Loucy (cell line): ENCODE results near the gene SERPINB6.

Experiments used
- H2AFZ ChIP-seq: fragments of 200-600 bp; sonication (generic); 2 replicates; pipeline ENCODE4 v1.6.0; 2016; ENCODE audit warnings: antibody characterized with exemption, mild to moderate bottlenecking, low read length, moderate library complexity
- H3F3A ChIP-seq: fragments of 200-600 bp; 2 replicates; pipeline ENCODE4 v1.6.0; 2016; ENCODE audit warnings: antibody characterized with exemption, low read depth, mild to moderate bottlenecking
- H3K27me3 ChIP-seq: fragments of 200-600 bp; sonication (generic); 2 replicates; pipeline ENCODE4 v1.6.1; 2014; ENCODE audit warnings: low read length, mild to moderate bottlenecking; ENCODE audit not compliant: insufficient read depth, poor library complexity, severe bottlenecking
- H3K36me3 ChIP-seq: fragments of 200-600 bp; sonication (generic); 2 replicates; pipeline ENCODE4 v1.6.1; 2016; ENCODE audit warnings: low read length; ENCODE audit not compliant: insufficient read depth
- H3K4me1 ChIP-seq: fragments of 200-600 bp; sonication (generic); 2 replicates; pipeline ENCODE4 v1.5.1; 2014; ENCODE audit warnings: low read length, mild to moderate bottlenecking; ENCODE audit not compliant: insufficient read depth, poor library complexity, severe bottlenecking
- H3K4me2 ChIP-seq: fragments of 200-600 bp; sonication (generic); 2 replicates; pipeline ENCODE4 v1.6.0; 2014; ENCODE audit warnings: antibody characterized with exemption, low read length, low read depth, mild to moderate bottlenecking; ENCODE audit not compliant: poor library complexity, severe bottlenecking
- H3K4me3 ChIP-seq: fragments of 200-600 bp; sonication (generic); 2 replicates; pipeline ENCODE4 v1.5.1; 2014; ENCODE audit warnings: low read length, mild to moderate bottlenecking, mixed read lengths; ENCODE audit not compliant: poor library complexity, severe bottlenecking
- H3K79me2 ChIP-seq: fragments of 200-600 bp; sonication (generic); 2 replicates; pipeline ENCODE4 v1.6.1; 2014; ENCODE audit warnings: low read length; ENCODE audit not compliant: insufficient read depth
- H3K9ac ChIP-seq: fragments of 200-600 bp; sonication (generic); 2 replicates; pipeline ENCODE4 v1.6.0; 2014; ENCODE audit warnings: mild to moderate bottlenecking, low read depth, low read length, moderate library complexity; ENCODE audit not compliant: poor library complexity, severe bottlenecking
- H3K9me2 ChIP-seq: fragments of 200-600 bp; sonication (generic); replicated peaks from 2 replicates; pipeline ENCODE4 v1.6.1; 2016; ENCODE audit warnings: low read depth, low read length, mixed read lengths
- H3K9me3 ChIP-seq: fragments of 200-600 bp; sonication (generic); 2 replicates; pipeline ENCODE4 v1.6.1; 2014; ENCODE audit warnings: mild to moderate bottlenecking, antibody characterized with exemption, low read length, low read depth; ENCODE audit not compliant: insufficient read depth
- H4K20me1 ChIP-seq: fragments of 200-600 bp; sonication (generic); 2 replicates; pipeline ENCODE4 v1.6.0; 2014; ENCODE audit warnings: antibody characterized with exemption, low read length, mild to moderate bottlenecking; ENCODE audit not compliant: insufficient read depth, poor library complexity, severe bottlenecking
- CTCF ChIP-seq: fragments of 200-600 bp; sonication (generic); conservative IDR thresholded peaks from 2 replicates; pipeline ENCODE4 v1.5.1; 2014; ENCODE audit warnings: mild to moderate bottlenecking, antibody characterized with exemption, low read length
- EZH2phosphoT487 ChIP-seq: fragments of 200-600 bp; IDR thresholded peaks from 2 replicates; pipeline ENCODE4 v1.6.1; 2018; ENCODE audit warnings: antibody characterized with exemption, mild to moderate bottlenecking, moderate library complexity, borderline replicate concordance

SERPINB6 gene

GRCh38 chr6:2993755-2994317 is 22.5 kb upstream of the SERPINB6 start:
- H3K9me3 ChIP-seq: no peaks in the 10 kb centered on the region
- TF ChIP-seq EZH2phosphoT487: no peak
- no peak for TF ChIP-seq CTCF
- H3K9ac ChIP-seq: no peak overlapping the region
- no peaks in the 10 kb centered on the region for H3K9me2 ChIP-seq
- no peaks in the 10 kb centered on the region for H3K27me3 ChIP-seq
- no peaks in the 10 kb centered on the region for H3K79me2 ChIP-seq
- H3F3A ChIP-seq: peaks cover 3% of the 10 kb centered on the region
- no peak overlapping the region for H2AFZ ChIP-seq
- H3K4me1 ChIP-seq: peaks cover 17% of the 10 kb centered on the region
- H3K4me3 ChIP-seq: no peak overlapping the region
- H4K20me1 ChIP-seq: no peaks in the 10 kb centered on the region
- no peaks in the 10 kb centered on the region for H3K36me3 ChIP-seq
- no peak overlapping the region for H3K4me2 ChIP-seq

GRCh38 chr6:2992330-2992979 is 21.1 kb upstream of the SERPINB6 start:
- H3F3A ChIP-seq: peaks cover 6% of the 10 kb centered on the region
- no peaks in the 10 kb centered on the region for H3K36me3 ChIP-seq
- no peaks in the 10 kb centered on the region for H3K9me3 ChIP-seq
- H3K9me2 ChIP-seq: no peaks in the 10 kb centered on the region
- H3K4me3 ChIP-seq: no peak overlapping the region
- no peak overlapping the region for H3K4me2 ChIP-seq
- H2AFZ ChIP-seq: no peak overlapping the region
- H3K9ac ChIP-seq: no peak overlapping the region
- peaks cover 21% of the 10 kb centered on the region for H3K4me1 ChIP-seq
- H3K79me2 ChIP-seq: no peaks in the 10 kb centered on the region
- H4K20me1 ChIP-seq: no peaks in the 10 kb centered on the region
- TF ChIP-seq CTCF (no peak), EZH2phosphoT487 (no peak)
- H3K27me3 ChIP-seq: no peaks in the 10 kb centered on the region

- H3K4me3 ChIP-seq: peak overlapping the region; percentile 95
Measured at GRCh38 chr6:2990932-2991506, 19.7 kb upstream of the SERPINB6 start.

More at GRCh38 chr6:2990932-2991506, 19.7 kb upstream of the SERPINB6 start:
- no peaks in the 10 kb centered on the region for H3K9me2 ChIP-seq
- H3K4me1 ChIP-seq: peaks cover 28% of the 10 kb centered on the region
- H3F3A ChIP-seq: peaks cover 6% of the 10 kb centered on the region
- peak overlapping the region; percentile 89 for H3K9ac ChIP-seq
- H2AFZ ChIP-seq: peak overlapping the region; percentile 99; the same call in 1 of the 2 replicates
- no peaks in the 10 kb centered on the region for H3K9me3 ChIP-seq
- peak overlapping the region; percentile 99 for H3K4me2 ChIP-seq
- TF ChIP-seq CTCF (no peak), EZH2phosphoT487 (no peak)
- H3K27me3 ChIP-seq: no peaks in the 10 kb centered on the region
- H3K36me3 ChIP-seq: no peaks in the 10 kb centered on the region
- H3K79me2 ChIP-seq: no peaks in the 10 kb centered on the region
- no peaks in the 10 kb centered on the region for H4K20me1 ChIP-seq
